ENCODE results near the gene P2RY6.

P2RY6 gene

DNA sequence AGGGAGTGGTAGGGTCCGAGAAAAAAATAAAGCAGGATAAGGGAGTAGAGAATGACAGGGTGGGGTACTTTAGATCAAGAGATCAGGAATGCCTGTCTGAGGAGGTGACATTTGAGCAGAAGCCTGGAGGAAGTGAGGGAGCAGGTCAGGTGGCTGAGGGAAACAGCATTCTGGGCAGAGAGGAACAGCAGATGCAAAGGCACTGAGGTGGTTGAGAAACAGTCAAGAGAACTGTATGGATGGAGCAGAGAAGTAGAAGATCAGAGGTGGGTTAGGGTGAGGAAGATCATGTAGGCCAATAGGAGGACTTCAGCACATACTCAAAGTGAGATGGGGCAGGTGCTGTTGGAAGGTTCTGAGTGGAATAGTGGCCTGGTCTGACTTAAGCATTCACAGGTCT is 44.3 kb downstream of the P2RY6 start:
- no peak for DNase-seq (ENCODE audit: low spot score)

DNA sequence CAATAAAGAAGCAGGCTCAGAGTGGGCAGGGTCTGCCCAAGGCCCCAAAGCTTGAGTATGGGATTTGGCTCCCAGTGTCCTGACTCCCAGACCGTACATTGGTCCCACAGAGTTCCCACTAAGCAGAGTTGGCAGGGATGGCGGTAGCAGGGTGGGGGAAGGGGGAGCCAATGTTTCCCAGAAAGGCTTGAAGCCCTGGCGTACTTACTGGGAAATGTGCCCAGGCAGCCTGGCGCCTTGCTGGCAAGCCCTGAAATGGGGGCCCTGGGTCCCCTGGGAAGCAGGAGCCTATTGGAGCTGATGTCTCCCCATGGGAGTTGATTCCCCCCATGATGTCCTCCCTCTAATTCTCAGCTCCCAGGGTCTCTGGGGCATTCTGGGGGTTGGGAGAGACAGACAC is 45.2 kb downstream of the P2RY6 start:
- DNase-seq (ENCODE audit: low spot score): no peak

DNA sequence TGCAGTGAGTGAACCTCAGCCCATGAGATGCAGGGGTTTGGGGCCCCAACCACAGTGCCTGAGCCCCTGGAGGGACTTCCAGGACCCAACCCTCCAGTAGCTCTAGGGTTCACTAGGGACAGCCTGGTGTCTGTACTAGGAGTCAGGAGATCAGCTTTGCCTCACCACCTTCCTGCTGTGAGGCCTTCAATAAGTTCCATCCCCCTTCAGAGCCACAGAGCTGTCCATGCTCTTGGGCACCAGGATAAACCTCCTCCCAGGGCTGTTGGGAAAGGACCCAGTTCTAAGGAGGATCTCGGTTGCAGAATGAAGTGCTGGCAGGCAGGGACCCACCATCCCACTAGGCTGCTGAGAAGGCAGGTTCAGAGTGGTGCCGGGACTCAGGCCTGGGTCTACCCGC is 45.7 kb downstream of the P2RY6 start:
- no peak for DNase-seq (ENCODE audit: low spot score)

DNA sequence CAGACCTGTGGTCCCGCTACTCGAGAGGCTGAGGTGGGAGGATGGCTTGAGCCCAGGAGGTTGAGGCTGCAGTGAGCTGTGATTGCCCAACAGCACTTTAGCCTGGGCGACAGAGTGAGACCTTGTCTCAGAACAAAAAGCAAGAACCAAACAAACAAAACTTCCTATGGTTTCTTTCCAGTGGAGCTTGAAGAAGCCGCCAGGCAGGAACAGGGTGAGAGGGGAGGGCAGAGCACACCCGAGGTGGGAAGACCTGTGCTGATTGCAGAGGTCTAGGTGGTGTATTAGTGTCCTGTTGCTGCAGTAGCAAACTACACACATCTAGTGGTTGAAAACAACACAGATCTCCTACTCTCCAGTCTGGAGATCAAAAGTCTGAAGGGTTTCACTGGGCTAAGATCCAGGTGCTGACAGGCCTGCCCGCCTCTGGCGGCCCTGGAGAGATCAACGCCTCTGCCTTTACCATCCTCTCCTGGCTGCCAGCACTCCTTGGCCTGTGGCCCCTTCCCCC is 46.4 kb downstream of the P2RY6 start:
- no peak for DNase-seq (ENCODE audit: low spot score)

DNA sequence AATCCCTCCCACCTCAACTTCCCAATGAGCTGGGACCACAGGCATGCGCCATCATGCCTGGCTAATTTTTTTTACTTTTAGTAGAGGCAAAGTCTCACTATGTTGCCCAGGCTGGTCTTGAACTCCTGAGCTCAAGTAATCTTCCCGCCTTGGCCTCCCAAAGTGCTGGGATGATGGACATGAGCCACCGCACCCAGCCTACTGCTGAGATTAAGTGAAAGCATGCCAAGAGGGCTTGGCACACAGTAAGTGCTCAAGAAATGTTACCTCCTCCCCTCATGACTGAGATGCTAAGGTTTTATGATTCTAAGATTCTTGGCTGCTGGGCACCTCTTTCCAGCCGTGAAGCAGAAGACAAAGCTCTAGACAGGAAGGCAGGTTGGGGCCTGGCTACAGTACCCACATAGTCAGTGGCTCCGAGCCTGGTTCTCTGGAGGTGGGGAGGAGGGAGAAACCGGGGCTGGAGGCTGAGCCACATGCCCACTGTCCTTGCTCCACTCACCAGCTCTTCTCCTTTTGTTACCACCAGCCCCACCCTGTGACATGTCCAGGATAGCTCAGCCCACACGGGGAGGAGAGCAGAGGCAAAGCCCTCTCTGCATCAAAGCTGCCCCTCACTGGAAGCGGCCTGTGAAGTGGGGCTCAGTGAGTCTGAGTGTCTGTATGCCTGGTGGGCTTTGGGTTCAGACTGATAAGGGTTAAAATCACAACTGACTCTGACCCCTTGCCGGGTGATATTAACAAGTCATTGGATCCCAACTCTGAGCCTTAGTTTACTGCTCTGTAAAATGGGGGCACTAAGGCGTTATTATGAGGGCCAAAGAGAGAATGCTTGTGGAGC is 48.8 kb downstream of the P2RY6 start:
- DNase-seq (ENCODE audit: low spot score): no peak

DNA sequence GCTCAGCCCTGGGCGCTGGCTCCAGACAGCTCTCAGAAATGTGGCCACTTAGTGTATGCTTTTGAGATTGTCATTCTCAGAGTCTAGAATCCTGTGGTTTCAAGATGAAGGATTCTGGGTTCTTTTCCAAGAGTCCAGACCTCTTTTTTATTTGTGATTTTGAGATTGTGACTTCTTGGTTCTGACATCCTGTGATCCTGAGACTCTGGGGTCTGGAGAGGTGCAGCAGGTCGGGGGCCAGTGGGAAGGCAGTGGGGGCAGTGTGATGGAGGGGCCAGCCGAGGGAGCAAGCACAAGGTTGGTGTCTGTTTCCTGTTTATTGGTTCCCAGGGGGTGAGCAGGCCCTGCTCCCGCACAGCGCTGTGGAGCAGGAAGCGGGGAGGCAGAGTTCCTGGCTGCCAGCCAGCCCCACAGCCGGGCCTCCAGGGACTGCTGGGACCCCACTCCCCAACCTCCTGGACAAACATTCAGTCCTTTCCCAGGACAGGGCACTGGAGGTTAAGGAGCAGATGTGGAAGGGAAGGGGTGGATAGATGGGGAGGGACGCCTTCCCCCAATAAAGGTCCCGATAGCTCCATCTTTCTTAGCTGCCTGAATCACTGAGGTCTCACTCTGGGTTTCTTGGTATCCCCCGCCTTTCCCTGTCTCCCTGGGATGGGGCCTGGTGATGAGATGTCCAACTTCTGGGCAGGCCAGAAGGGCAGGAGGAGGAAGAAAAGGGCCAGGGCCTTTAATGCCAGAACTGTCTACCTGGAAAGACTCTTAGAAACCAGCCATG is 49.7 kb downstream of the P2RY6 start:
- DNase-seq (ENCODE audit: low spot score): no peak

DNA sequence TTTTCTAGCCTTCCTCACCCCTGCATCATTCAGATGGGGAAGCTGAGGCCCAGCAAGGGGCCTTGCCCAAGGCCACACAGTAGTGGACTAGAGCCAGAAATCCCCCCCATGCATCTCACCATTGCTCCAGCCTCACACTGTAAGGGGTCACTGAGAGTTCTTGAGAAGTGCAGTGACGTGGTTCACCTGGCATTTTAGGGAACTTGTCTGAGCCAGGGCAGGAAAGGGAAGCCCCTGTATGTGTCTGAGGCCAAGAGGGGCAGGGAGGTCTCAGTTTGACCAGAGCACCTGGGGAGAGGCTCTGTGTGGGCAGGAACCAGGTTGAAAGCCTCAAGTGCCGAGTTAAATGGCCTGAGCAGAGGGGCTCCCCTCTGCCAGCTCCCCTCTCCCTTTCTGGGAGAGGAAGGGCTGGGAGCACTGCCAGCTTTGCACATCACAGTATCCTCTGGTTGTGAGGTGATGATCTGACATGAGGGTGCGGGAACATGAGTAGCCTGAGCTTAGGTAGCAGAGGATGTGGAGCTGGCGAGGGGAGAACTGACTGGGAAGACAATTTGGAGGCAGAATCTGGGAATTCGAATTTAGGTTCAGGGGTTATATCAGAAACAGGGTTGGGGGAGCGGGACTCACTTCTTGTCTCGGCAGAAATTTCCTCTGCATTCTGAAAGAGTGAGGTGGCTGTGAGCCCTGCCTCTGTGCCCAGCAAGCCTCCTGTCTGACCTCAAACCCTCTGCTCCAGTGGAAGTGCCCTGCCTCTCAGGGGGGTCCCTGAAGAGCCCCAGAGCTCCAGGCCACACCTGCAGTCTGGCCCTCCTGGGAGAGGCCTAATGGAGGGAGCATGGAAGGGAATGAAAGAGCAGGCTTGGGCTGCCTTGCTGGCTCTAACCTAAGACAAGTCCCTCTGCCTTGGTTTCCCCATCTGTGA is 50.5 kb downstream of the P2RY6 start:
- DNase-seq (ENCODE audit: low spot score): no peak

DNA sequence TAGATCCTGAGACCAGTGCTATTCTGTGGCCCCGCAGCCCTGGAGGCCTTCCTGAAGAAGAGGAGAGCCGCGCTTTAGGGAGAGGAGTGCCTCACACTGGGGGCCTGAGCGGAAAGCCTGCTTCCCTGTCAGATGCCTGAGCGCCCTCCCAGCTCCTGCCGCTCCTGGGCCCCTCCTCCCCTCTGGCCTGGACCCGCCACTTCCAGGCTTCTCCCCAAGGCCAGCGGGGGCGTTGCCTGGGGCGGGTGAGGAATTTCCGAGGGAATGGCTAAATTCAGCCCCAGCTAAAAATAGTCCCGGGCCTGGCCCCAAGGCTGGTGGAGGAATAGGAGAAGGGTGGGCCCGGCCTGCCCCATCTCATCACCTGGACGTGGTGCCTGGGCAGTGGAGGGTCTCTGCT is 51.3 kb downstream of the P2RY6 start:
- DNase-seq (ENCODE audit: low spot score): no peak

DNA sequence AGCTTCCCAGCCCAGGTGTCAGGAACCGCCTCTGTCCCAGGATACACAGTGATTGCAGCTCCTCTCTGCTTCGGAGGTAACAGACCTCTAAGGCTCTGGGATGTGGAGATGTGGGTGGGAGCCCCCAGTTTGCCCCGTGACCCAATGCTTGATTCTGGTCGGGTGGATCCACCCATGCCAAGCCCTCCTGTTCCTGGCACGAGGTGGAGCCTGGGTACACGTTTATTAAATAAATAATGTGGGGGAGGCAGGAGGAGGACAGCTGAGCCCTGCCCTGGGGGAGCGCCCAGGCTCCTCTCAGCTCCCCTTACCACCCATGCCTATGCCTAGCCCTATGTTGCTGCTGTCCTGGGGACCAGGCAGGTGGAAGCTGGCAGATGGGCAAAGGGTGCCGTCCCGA is 52.0 kb downstream of the P2RY6 start:
- DNase-seq (ENCODE audit: low spot score): no peak

DNA sequence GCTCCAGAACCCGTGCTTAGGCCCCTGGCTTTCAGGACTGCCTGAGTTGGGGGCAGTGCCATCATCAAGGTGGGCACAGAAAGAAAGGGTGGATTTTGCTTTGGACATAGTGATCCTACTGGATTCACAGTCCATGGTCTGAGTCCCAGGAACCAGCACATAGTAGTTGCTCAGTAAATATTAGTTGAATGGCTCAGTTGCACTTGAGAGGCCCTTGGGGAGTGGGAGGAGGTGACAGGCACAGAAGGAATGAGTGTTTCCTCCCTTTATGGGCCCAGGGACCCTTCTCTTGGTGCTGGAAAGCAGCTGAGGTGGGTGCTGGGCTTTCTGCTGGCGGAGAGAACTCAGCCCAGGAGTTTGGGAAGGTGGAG is 52.5 kb downstream of the P2RY6 start:
- DNase-seq (ENCODE audit: low spot score): no peak

DNA sequence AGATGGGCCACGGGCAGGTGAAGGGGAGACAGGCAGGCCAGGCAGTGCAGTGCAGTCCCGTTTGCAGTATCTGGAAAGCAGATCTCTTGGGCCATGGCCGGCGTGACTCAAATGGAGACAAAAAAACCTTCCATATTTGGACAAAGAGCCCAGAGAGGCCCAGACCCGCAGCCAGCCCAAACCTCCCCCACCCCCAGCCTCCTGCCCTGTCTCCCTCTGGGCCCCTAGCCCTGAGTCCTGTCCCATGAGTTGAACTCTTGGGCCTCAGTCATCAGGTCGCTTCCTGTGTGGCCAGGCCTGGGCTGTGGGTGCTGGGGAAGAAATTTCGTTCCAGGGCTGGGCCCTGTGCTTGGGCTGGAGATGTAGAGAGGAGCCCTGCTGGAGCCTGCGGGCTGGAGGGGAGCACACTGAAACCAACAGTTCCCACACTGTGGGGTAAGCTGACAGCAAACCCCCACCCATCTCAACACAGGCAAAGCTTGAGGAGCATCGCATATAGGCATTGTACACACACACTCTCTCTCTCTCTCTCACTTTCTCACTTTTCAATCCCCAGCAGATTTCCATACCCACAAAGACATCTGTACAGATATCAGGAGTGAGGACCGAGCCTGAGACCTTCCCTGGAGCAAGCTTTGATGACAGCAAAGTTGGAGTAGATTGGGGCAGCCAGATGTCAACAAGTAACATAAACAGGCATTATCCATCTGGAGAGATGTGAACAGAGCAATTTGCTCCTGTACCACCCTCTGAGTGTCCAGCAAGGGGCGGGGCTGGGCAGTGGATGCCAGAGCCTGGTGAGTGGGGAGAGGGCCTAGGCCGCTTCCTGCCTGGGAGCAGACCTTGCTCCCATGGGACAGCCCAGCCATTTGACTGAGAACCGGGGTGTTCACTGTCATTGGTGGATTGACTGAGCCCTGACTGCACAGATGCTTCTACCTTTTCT is 53.2 kb downstream of the P2RY6 start:
- no peak for DNase-seq (ENCODE audit: low spot score)

DNA sequence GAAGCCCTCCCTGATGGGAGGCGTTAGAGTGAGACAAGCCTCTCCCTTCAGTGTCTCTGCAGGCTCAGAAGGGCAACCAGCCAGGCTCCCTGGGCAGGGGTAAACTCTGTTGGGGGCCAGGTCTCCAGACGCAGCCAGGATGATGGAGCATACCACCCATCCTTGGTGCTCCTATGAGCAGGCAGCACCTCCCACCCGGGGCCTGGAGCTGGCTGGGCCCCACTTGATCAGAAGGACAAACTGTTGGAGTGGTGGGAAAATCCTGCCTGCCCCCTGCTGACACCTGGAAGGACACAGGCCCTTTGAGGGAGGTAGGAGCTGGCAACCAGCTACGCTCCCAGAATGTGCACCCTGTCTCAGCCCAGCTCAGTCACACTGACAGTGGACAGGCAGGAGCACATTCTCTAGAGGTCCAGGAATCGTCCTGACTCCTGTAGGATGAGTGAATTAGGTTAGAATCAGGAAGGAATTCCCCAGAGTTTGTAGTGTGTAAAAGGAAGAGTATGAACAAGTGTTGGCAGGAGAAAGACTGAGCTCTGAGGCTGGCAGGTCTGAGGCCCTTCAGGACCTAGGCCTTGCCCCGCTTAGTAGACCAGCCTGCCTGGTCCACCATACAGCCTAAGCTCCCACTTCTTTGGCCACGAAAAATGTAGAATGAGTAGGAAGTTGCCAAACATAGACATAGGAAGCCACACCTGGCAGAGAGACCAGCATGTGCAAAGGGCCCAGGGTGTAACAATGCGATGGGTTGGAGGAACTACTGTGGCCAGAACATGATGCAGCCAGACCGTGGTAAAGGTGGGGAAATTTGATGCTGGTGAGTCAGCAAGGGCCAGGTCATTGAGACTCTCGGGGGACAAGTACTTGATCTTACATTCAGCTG is 55.0 kb downstream of the P2RY6 start:
- DNase-seq (ENCODE audit: low spot score): no peak

DNA sequence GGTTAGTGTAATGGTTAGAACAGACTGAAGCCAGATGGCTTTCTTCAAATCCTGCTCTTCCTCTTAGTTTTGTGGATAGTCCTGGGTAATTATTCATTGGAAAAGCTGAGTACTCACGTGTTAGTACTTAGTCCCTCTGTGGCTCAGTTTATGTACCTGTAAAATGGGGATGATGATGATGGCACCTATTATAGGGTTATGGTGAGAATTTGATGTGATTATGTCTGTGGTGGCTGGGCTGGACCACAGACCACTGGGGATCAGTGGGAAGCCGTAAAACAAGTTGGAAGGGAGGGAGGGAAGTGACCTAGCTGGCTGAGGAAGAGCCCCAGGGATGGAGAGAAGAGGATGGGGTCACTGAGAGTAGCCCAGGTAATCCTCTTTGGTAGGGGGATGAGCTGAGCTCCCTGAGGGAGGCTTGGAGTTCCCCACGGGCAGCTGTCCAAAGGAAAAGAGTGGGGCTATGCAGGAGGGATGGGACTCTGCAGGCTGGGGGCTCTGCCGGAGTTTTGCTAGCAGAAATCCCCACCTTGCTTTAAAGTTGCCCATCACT is 55.8 kb downstream of the P2RY6 start:
- DNase-seq (ENCODE audit: low spot score): no peak

DNA sequence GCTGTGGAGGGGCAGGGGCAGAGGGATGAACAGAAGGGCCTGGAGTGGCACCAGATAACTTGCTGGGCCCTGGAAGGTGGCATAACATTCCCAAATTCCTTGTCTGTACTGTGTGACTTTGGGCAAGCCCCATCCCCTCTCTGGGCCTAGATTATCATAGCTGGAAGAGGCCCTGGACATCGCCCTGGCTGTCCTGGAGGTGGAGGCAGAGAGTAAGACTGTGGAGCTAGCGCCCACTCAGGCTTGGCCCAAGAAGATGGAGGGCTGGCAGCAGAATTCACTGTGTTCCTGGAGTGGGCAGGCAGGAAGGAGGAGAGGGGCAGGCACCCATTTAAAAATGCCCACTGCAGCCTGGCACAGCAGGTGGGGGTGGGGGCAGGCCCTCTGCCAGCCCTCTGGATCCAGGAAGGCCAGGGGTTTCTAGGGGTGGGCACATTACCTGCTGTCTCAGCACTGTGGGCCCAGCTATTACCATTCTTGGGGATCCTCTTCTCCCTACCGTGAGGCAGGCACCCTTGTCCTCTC is 58.5 kb downstream of the P2RY6 start:
- no peak for DNase-seq (ENCODE audit: low spot score)

DNA sequence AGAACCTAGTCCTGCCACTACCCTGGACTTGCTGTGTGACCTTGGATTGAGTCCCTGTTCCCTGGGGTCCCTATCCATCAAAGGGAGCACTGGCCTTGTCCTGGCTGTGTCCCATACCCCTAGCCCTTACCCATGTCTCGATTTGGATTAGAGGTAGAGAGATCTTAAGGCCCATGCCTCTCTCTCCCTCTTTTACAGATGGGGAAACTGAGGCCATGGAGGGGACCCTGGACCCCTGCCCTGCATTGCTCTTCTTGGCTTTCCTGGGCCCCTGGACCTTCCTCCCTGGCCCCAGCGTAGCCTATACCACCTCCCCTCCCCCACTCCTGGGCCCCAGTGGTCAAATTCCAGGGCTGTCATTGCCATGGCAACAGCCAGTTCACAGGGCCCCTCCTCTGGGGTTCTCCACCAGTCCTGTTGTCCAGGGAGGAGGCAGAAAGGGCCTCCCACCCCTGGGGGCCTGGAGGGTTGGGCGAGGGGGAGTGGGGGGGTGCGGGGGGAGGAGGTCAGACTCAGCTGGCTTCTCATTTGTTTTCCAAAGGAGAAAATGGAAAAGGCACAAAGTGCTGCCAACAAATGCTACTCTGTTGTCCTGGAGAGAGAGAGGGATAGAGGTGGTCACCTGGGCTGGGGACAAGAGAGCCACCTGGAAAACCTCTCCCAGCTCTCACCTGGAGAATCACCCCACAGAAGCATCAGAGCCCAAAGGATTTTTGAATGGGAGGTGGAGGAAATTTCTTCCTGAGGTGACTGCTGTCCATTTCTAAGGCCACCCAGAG is 59.2 kb downstream of the P2RY6 start:
- DNase-seq (ENCODE audit: low spot score): no peak

DNA sequence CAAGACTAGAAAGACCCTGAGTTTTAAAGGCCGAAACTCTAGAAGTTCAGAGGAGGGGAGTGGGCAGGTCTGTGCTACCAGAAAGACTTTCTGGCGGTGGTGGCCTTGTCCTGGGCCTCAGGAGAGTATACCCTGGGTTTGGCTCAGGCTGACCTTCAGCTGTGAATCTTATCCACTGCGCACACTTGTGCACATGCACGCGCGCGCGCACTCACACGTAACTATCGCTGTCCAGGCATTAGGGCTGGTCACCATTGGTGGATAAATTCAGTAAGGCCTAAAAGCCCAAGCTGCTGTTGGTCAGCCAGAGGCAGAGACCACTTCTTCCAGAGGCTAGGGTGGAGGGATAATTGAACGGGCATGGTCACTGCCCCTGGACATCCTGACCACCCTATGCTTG is 61.0 kb downstream of the P2RY6 start:
- DNase-seq (ENCODE audit: low spot score): no peak

DNA sequence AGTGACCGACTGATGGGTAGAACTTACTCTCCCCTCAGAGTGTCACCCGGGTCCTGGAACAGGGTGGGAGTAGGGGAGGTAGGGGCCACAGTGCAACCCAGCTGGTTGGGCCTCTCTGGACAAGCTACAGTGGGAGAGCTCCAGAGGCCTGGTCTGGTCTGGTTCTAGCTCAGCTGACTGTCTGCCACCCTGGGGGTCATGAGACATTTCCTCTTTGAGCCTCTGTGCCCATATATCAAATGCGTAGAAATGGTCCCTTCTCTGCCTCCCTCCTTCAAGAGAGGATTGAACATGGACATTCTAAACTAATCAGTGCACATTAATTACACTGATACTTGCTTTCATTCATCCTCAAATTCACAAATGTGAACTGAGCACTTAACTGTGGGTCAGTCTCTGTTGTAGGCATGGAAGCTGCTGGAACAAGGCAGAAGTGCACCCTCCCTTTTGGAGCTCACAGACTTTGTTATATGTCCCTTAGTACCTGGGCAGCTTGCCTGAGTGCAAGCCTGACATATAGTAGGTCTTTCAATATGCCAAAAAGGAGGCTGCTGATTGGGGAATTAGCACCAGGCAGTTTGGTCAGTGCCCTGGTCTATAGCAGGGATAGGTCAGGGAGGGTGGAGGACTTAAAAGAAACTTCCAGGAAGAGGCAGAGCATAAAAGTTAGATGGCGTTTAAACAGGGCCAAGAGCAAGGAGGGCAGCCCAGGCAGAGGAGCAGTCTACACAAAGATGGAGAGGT is 61.7 kb downstream of the P2RY6 start:
- no peak for DNase-seq (ENCODE audit: low spot score)
